Urothelium cell line (cell line): Measurements from ENCODE around the gene JAKMIP1.
"Not testable (repeated sequence)": the region's sequence is repeated elsewhere in the genome, so short reads cannot be mapped to it uniquely, and the experiment has no call there.

ENCODE experiments used
- DNase-seq: peaks from one replicate; pipeline ENCODE4 v3.0.0; 2011; ENCODE audit warnings: low spot score, mixed read lengths
- FAIRE-seq: peaks from 2 replicates; lab custom pipeline; 2011; peaks lifted over from hg19 to GRCh38; lab: Jason Lieb, UNC

The JAKMIP1 gene

GRCh38 chr4:6229671-6230501 is 29.5 kb upstream of the JAKMIP1 start:
- no peak for DNase-seq
- no peak for FAIRE-seq

- FAIRE-seq = no peak
- DNase-seq = no peak
Measured at GRCh38 chr4:6229095-6229494, 28.7 kb upstream of the JAKMIP1 start.

GRCh38 chr4:6228158-6229067 is 28.1 kb upstream of the JAKMIP1 start:
- FAIRE-seq = no peak
- no peak for DNase-seq

- FAIRE-seq (no peak), DNase-seq (no peak)
Measured at GRCh38 chr4:6227412-6228157, 27.2 kb upstream of the JAKMIP1 start.

- FAIRE-seq = no peak
- DNase-seq = no peak
Measured at GRCh38 chr4:6226506-6226905, 26.2 kb upstream of the JAKMIP1 start.

- DNase-seq = peak; percentile 38
- FAIRE-seq = no peak
Measured at GRCh38 chr4:6225469-6225868, 25.1 kb upstream of the JAKMIP1 start.

GRCh38 chr4:6224735-6225134 is 24.4 kb upstream of the JAKMIP1 start:
- no peak for FAIRE-seq

GRCh38 chr4:6222761-6223292 is 22.5 kb upstream of the JAKMIP1 start:
- DNase-seq = no peak
- no peak for FAIRE-seq

More at GRCh38 chr4:6224735-6225134, 24.4 kb upstream of the JAKMIP1 start:
- no peak for DNase-seq

GRCh38 chr4:6221851-6222760 is 21.8 kb upstream of the JAKMIP1 start:
- peak; percentile 81 for DNase-seq
- FAIRE-seq = no peak

GRCh38 chr4:6221301-6221850 is 21.0 kb upstream of the JAKMIP1 start:
- FAIRE-seq = no peak
- DNase-seq = no peak

GRCh38 chr4:6217716-6218381 is 17.5 kb upstream of the JAKMIP1 start:
- no peak for FAIRE-seq
- no peak for DNase-seq

- DNase-seq (no peak), FAIRE-seq (no peak)
Measured at GRCh38 chr4:6216588-6216987, 16.2 kb upstream of the JAKMIP1 start.

- DNase-seq = no peak
- no peak for FAIRE-seq
Measured at GRCh38 chr4:6209921-6210320, 9.6 kb upstream of the JAKMIP1 start.

GRCh38 chr4:6209291-6209690 is 8.9 kb upstream of the JAKMIP1 start:
- not testable (repeated sequence) for FAIRE-seq, DNase-seq

- DNase-seq (no peak), FAIRE-seq (no peak)
Measured at GRCh38 chr4:6208416-6208815, 8.1 kb upstream of the JAKMIP1 start.

- no peak for DNase-seq
- no peak for FAIRE-seq
Measured at GRCh38 chr4:6207602-6208001, 7.3 kb upstream of the JAKMIP1 start.

- no peak for FAIRE-seq
Measured at GRCh38 chr4:6206771-6207290, 6.5 kb upstream of the JAKMIP1 start.

GRCh38 chr4:6205973-6206372 is 5.6 kb upstream of the JAKMIP1 start:
- no peak for FAIRE-seq
- DNase-seq = no peak

More at GRCh38 chr4:6206771-6207290, 6.5 kb upstream of the JAKMIP1 start:
- no peak for DNase-seq

- FAIRE-seq = no peak
- no peak for DNase-seq
Measured at GRCh38 chr4:6205567-6205931, 5.2 kb upstream of the JAKMIP1 start.
